Breast epithelium (tissue), 3 donors: ENCODE results near the gene CLDN15.

Source experiments
- CTCF ChIP-seq, 3 donors: fragments of 450-650 bp; IDR thresholded peaks; one replicate each; pipeline ENCODE4 v1.5.1; 2016 to 2017; ENCODE audit warnings: antibody characterized with exemption in 3 of 3, mild to moderate bottlenecking in 3 of 3, moderate library complexity in 3 of 3
- POLR2AphosphoS5 ChIP-seq, 3 donors: sonication (generic); formaldehyde crosslinking; IDR thresholded peaks; one replicate each; pipeline ENCODE4 v1.6.1; 2017; ENCODE audit warnings: antibody characterized with exemption in 3 of 3

DNA sequence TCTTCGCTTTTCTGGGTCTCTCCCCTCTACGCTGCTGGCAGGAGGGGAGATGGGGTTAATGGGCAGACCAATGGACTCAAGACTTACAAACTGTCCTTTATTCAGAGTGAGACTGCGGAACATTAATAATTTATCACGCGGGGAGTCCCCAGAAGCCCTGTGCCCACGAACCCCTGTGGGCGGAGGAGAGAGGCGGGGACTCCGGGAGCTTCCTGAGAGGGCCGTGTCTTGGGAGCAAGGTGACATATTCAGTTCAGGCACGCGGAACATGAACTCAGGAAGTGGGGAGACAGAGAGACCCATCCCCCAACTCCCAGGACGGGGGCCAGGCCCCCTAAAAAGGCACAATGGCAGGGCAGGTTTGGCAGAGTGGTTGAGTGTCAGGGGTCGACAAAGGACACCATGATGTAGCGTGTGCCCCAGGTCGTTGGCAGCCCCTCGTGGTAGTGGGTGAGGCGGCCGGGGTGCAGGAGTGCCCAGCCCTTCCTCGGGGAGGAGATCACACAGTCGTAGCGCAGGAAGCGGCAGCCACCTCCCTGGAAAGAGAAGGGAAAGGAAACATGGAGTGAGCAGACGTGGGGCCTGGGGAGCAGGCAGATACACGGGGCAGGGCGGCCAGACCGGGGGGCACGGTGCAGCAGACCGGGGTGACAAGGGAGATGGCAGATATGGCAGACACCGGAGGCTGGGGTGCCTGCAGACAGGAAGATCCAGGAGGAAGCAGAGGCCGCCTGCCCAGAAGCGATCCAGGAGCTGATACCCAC is 31.5 kb downstream of the CLDN15 start:
- no peak for TF ChIP-seq CTCF (IDR thresholded peaks at IDR 0.05)
- TF ChIP-seq POLR2AphosphoS5 (IDR thresholded peaks at IDR 0.05) = no peak
